Mammary epithelial cell (primary cell): ENCODE measurements around the gene LCAT.

Experiments used
- EZH2 ChIP-seq: IDR thresholded peaks from 2 replicates; pipeline ENCODE4 v1.6.1; 2012; ENCODE audit warnings: low read length, inconsistent platforms, borderline replicate concordance
- TF ChIP-seq, protein P1 (sequence below), 2 donors: IDR thresholded peaks in 1 of 2; conservative IDR thresholded peaks in 1 of 2; 2 replicates each; pipeline ENCODE4 v1.5.1; 2011 to 2012; ENCODE audit warnings: inconsistent platforms in 2 of 2, low read length in 2 of 2, mild to moderate bottlenecking in 2 of 2, control low read depth in 1 of 2, low read depth in 1 of 2; ENCODE audit not compliant: insufficient read depth in 1 of 2; ENCODE audit errors: extremely low read depth in 1 of 2

- TF ChIP-seq, protein P1, sequence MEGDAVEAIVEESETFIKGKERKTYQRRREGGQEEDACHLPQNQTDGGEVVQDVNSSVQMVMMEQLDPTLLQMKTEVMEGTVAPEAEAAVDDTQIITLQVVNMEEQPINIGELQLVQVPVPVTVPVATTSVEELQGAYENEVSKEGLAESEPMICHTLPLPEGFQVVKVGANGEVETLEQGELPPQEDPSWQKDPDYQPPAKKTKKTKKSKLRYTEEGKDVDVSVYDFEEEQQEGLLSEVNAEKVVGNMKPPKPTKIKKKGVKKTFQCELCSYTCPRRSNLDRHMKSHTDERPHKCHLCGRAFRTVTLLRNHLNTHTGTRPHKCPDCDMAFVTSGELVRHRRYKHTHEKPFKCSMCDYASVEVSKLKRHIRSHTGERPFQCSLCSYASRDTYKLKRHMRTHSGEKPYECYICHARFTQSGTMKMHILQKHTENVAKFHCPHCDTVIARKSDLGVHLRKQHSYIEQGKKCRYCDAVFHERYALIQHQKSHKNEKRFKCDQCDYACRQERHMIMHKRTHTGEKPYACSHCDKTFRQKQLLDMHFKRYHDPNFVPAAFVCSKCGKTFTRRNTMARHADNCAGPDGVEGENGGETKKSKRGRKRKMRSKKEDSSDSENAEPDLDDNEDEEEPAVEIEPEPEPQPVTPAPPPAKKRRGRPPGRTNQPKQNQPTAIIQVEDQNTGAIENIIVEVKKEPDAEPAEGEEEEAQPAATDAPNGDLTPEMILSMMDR (conservative IDR thresholded peaks at IDR 0.05 in 1 of 2, IDR thresholded peaks at IDR 0.05 in 1 of 2; ENCODE audit: extremely low read depth in 1 of 2, insufficient read depth in 1 of 2, low read depth in 1 of 2, low read length in 2 of 2) = no peak
- TF ChIP-seq EZH2 = no peak
Observed at GRCh38 chr16:67902831-67903230, 41.1 kb downstream of the LCAT start.
